Spleen (tissue), 7 donors: Measurements from ENCODE around the gene CENPC.

Experiments used
- POLR2A ChIP-seq, 3 donors: fragments of 450-650 bp; IDR thresholded peaks; one replicate each; pipeline ENCODE4 v1.5.1; 2017; ENCODE audit warnings: antibody characterized with exemption in 3 of 3, mild to moderate bottlenecking in 1 of 3
- POLR2AphosphoS5 ChIP-seq, 3 donors: sonication (generic); formaldehyde crosslinking; IDR thresholded peaks; one replicate each; pipeline ENCODE4 v1.5.1; 2017; ENCODE audit warnings: antibody characterized with exemption in 3 of 3
- TF ChIP-seq, protein P1 (sequence below), 11 experiments: fragments of 200-600 bp in 7 of 11; fragments of 450-650 bp in 4 of 11; sonication (generic) in 4 of 11; IDR thresholded peaks in 8 of 11; conservative IDR thresholded peaks in 3 of 11; 1 replicate in 7 of 11; 2 replicates in 4 of 11; pipeline versions ENCODE4 v1.4.0 to v1.8.0; 2016 to 2021; ENCODE audit warnings: antibody characterized with exemption in 11 of 11, inconsistent platforms in 4 of 11, mild to moderate bottlenecking in 1 of 11
- donor health status: DM: no; HTN: no; CAD: no; lungs with moderate emphysema.
- donor health status: DM: no; HTN: no; CAD: no.
- donor health status: DM: no; HTN: no; CAD: no.

DNA sequence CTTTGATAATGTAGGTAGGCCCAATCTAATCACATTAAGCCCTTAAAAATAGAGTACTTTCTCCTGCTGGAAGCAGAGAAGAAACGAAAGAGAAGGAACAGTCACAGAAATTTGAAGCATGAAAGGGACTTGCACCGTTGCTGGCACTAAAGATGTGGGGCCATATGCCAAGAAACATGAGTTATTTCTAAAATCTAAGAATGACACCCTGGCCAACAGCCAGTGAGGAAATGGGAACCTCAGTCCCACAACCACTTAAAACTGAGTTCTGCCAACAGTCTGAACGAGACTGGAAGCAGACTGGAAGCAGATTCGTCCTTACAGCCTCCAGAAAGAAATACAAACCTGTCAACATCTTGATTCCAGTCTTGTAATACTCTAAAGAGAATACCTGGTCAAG lies 70.1 kb downstream of the CENPC start:
- TF ChIP-seq POLR2A (IDR thresholded peaks at IDR 0.05): no peak
- TF ChIP-seq, protein P1, sequence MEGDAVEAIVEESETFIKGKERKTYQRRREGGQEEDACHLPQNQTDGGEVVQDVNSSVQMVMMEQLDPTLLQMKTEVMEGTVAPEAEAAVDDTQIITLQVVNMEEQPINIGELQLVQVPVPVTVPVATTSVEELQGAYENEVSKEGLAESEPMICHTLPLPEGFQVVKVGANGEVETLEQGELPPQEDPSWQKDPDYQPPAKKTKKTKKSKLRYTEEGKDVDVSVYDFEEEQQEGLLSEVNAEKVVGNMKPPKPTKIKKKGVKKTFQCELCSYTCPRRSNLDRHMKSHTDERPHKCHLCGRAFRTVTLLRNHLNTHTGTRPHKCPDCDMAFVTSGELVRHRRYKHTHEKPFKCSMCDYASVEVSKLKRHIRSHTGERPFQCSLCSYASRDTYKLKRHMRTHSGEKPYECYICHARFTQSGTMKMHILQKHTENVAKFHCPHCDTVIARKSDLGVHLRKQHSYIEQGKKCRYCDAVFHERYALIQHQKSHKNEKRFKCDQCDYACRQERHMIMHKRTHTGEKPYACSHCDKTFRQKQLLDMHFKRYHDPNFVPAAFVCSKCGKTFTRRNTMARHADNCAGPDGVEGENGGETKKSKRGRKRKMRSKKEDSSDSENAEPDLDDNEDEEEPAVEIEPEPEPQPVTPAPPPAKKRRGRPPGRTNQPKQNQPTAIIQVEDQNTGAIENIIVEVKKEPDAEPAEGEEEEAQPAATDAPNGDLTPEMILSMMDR (IDR thresholded peaks at IDR 0.05 in 8 of 11, conservative IDR thresholded peaks at IDR 0.05 in 3 of 11): no peak
- TF ChIP-seq POLR2AphosphoS5 (IDR thresholded peaks at IDR 0.05): no peak
